H9 (cell line): Measurements from ENCODE around the gene MRPL46. TPM values are rescaled to one million over a fixed set of nuclear protein-coding genes. Genes with fewer than 3 reads are reported as not detected.

Source experiments
- DNase-seq: peaks from one replicate; pipeline ENCODE4 v3.0.0-alpha.2; 2017
- H2AFZ ChIP-seq: one replicate; pipeline ENCODE4 v1.6.1; 2013; ENCODE audit warnings: mild to moderate bottlenecking, low read length, control low read depth, moderate library complexity
- H2AK5ac ChIP-seq: 2 replicates; pipeline ENCODE4 v1.6.1; 2013; ENCODE audit warnings: low read length, control low read depth, mixed read lengths; ENCODE audit not compliant: insufficient read length
- H2BK120ac ChIP-seq: one replicate; pipeline ENCODE4 v1.6.1; 2013; ENCODE audit warnings: low read depth, mild to moderate bottlenecking, low read length, control low read depth, inconsistent platforms; ENCODE audit not compliant: poor library complexity, severe bottlenecking
- H2BK12ac ChIP-seq: 2 replicates; pipeline ENCODE4 v1.6.1; 2013; ENCODE audit warnings: low read length, control low read depth, mixed read lengths, low read depth; ENCODE audit not compliant: insufficient read length
- H2BK15ac ChIP-seq: 2 replicates; pipeline ENCODE4 v1.6.1; 2013; ENCODE audit warnings: low read depth, low read length, control low read depth
- H2BK20ac ChIP-seq: one replicate; pipeline ENCODE4 v1.6.1; 2013; ENCODE audit warnings: low read depth, mild to moderate bottlenecking, low read length, control low read depth, inconsistent platforms; ENCODE audit not compliant: poor library complexity, severe bottlenecking
- H2BK5ac ChIP-seq: 2 replicates; pipeline ENCODE4 v1.6.1; 2013; ENCODE audit warnings: low read length, control low read depth, mixed read lengths; ENCODE audit not compliant: insufficient read length
- H3K14ac ChIP-seq: 2 replicates; pipeline ENCODE4 v1.6.1; 2013; ENCODE audit warnings: low read length, control low read depth; ENCODE audit not compliant: insufficient read depth
- H3K18ac ChIP-seq: 2 replicates; pipeline ENCODE4 v1.6.1; 2013; ENCODE audit warnings: low read depth, mild to moderate bottlenecking, mixed read lengths, low read length, control low read depth; ENCODE audit not compliant: insufficient read length
- H3K23ac ChIP-seq: 2 replicates; pipeline ENCODE4 v1.6.1; 2013; ENCODE audit warnings: low read length, control low read depth, mixed read lengths, low read depth; ENCODE audit not compliant: insufficient read length
- H3K23me2 ChIP-seq: 2 replicates; pipeline ENCODE4 v1.6.1; 2013; ENCODE audit warnings: low read depth, mild to moderate bottlenecking, mixed read lengths, low read length, control low read depth; ENCODE audit not compliant: insufficient read length, poor library complexity, severe bottlenecking
- H3K27ac ChIP-seq: 2 replicates; pipeline ENCODE4 v1.5.1; 2013; ENCODE audit warnings: low read length, control low read depth, mixed read lengths, low read depth; ENCODE audit not compliant: insufficient read length
- H3K27me3 ChIP-seq: 2 replicates; pipeline ENCODE4 v1.6.1; 2013; ENCODE audit warnings: low read length, control low read depth, inconsistent platforms; ENCODE audit not compliant: insufficient read depth
- H3K4ac ChIP-seq: 2 replicates; pipeline ENCODE4 v1.6.1; 2013; ENCODE audit warnings: low read depth, mild to moderate bottlenecking, control low read depth, inconsistent platforms, low read length, moderate library complexity
- H3K4me1 ChIP-seq: 2 replicates; pipeline ENCODE4 v1.6.1; 2013; ENCODE audit warnings: low read length, control low read depth, inconsistent platforms; ENCODE audit not compliant: insufficient read depth
- H3K4me2 ChIP-seq: 2 replicates; pipeline ENCODE4 v1.6.1; 2013; ENCODE audit warnings: low read length, control low read depth, mixed read lengths; ENCODE audit not compliant: insufficient read length, insufficient read depth
- H3K56ac ChIP-seq: 2 replicates; pipeline ENCODE4 v1.6.1; 2013; ENCODE audit warnings: low read depth, mild to moderate bottlenecking, mixed read lengths, low read length, control low read depth; ENCODE audit not compliant: insufficient read length
- H3K79me1 ChIP-seq: 2 replicates; pipeline ENCODE4 v1.6.1; 2013; ENCODE audit warnings: low read depth, mild to moderate bottlenecking, moderate library complexity, low read length, control low read depth, inconsistent platforms; ENCODE audit not compliant: insufficient read depth, poor library complexity, severe bottlenecking
- H3K79me2 ChIP-seq: 2 replicates; pipeline ENCODE4 v1.6.1; 2013; ENCODE audit warnings: low read length, control low read depth, inconsistent platforms; ENCODE audit not compliant: insufficient read depth
- H3K9ac ChIP-seq: 2 replicates; pipeline ENCODE4 v1.6.1; 2013; ENCODE audit warnings: low read length, control low read depth, mixed read lengths; ENCODE audit not compliant: insufficient read length; ENCODE audit errors: extremely low read depth
- H3K9me3 ChIP-seq: one replicate; pipeline ENCODE4 v1.6.1; 2013; ENCODE audit warnings: low read depth, low read length, inconsistent platforms; ENCODE audit not compliant: control insufficient read depth
- H3T11ph ChIP-seq: one replicate; pipeline ENCODE4 v1.6.1; 2013; ENCODE audit warnings: mild to moderate bottlenecking, low read length, control low read depth, inconsistent platforms
- H4K20me1 ChIP-seq: one replicate; pipeline ENCODE4 v1.6.1; 2013; ENCODE audit not compliant: control insufficient read depth, insufficient read length, insufficient read depth
- H4K5ac ChIP-seq: 2 replicates; pipeline ENCODE4 v1.6.1; 2013; ENCODE audit warnings: low read depth, mild to moderate bottlenecking, mixed read lengths, low read length, control low read depth; ENCODE audit not compliant: insufficient read length
- H4K8ac ChIP-seq: replicated peaks from 2 replicates; pipeline ENCODE4 v1.6.1; 2013; ENCODE audit warnings: low read length, control low read depth, mixed read lengths, low read depth; ENCODE audit not compliant: insufficient read length
- H4K91ac ChIP-seq: 2 replicates; pipeline ENCODE4 v1.6.1; 2013; ENCODE audit warnings: low read depth, mild to moderate bottlenecking, moderate library complexity, mixed read lengths, low read length, control low read depth; ENCODE audit not compliant: insufficient read length
- H3K27ac Mint-ChIP-seq, 3 experiments: 2 replicates in 2 of 3; 3 replicates in 1 of 3; pipeline ENCODE4 v1.8.0; 2020 to 2021; ENCODE audit warnings: mixed read lengths in 3 of 3, mild to moderate bottlenecking in 1 of 3, moderate library complexity in 1 of 3
- H3K27me3 Mint-ChIP-seq: 2 replicates; pipeline ENCODE4 v1.8.0; 2021; ENCODE audit warnings: low read depth, mild to moderate bottlenecking, moderate library complexity, mixed read lengths
- H3K36me3 Mint-ChIP-seq, 3 experiments: 2 replicates in 2 of 3; 3 replicates in 1 of 3; pipeline ENCODE4 v1.8.0; 2020 to 2021; ENCODE audit warnings: low read depth in 3 of 3, mixed read lengths in 3 of 3; ENCODE audit not compliant: insufficient read depth in 1 of 3
- H3K4me1 Mint-ChIP-seq, 2 experiments: 2 replicates each; pipeline ENCODE4 v1.8.0; 2020; ENCODE audit warnings: mixed read lengths in 2 of 2
- H3K4me3 Mint-ChIP-seq, 2 experiments: 2 replicates in 1 of 2; 3 replicates in 1 of 2; pipeline ENCODE4 v1.8.0; 2020 to 2021; ENCODE audit warnings: mild to moderate bottlenecking in 2 of 2, mixed read lengths in 2 of 2, moderate library complexity in 1 of 2
- H3K9me3 Mint-ChIP-seq, 2 experiments: 2 replicates in 1 of 2; 3 replicates in 1 of 2; pipeline ENCODE4 v1.8.0; 2020; ENCODE audit warnings: mild to moderate bottlenecking in 2 of 2, mixed read lengths in 2 of 2, moderate library complexity in 1 of 2
- CTCF ChIP-seq: fragments of 200-600 bp; sonication (generic); conservative IDR thresholded peaks from 3 replicates; pipeline ENCODE4 v1.8.0; 2021; ENCODE audit warnings: antibody characterized with exemption, mild to moderate bottlenecking
- WGBS: extraction: QIAGEN DNeasy Blood & Tissue Kit; methylation state at CpG from one replicate; pipeline ENCODE4 v1.1.7; 2013; ENCODE audit warnings: missing lambda C conversion rate, low lambda C conversion rate, mixed read lengths; ENCODE audit not compliant: insufficient read length; ENCODE audit errors: extremely low coverage; 5-methylcytosine and 5-hydroxymethylcytosine counted together
- total RNA-seq: library from RNA; stranded (reverse); gene quantifications from 2 replicates; pipeline ENCODE4 v1.2.1, GENCODE V29; 2021

The MRPL46 gene
- total RNA-seq, 1 experiment from 2014 or later = 29.3 TPM

GRCh38 chr15:88454236-88454635 lies 13.0 kb downstream of the MRPL46 start:
- Histone ChIP-seq H3K56ac (no peak overlapping the region), H3T11ph (no peak overlapping the region), H3K4ac (no peak overlapping the region), H2BK120ac (no peak overlapping the region), H2BK12ac (no peak overlapping the region), H3K23ac (no peak overlapping the region), H3K4me1 (no peaks in the 10 kb centered on the region), H2BK15ac (no peak overlapping the region), H3K79me2 (no peaks in the 10 kb centered on the region), H3K79me1 (no peaks in the 10 kb centered on the region), H2AFZ (no peak overlapping the region), H3K9ac (no peak overlapping the region), H4K5ac (no peak overlapping the region), H3K14ac (no peak overlapping the region), H2AK5ac (no peak overlapping the region), H4K91ac (no peak overlapping the region), H2BK5ac (no peak overlapping the region), H3K27me3 (no peaks in the 10 kb centered on the region; the same call in 1 of the 2 replicates), H4K8ac (no peak overlapping the region), H3K27ac (no peak overlapping the region), H2BK20ac (no peak overlapping the region), H3K4me2 (no peak overlapping the region), H3K18ac (no peak overlapping the region), H4K20me1 (no peaks in the 10 kb centered on the region), H3K9me3 (no peaks in the 10 kb centered on the region), H3K23me2 (no peaks in the 10 kb centered on the region)
- Mint-ChIP-seq H3K4me3 (no peak overlapping the region), H3K4me1 (peaks cover 6 to 12% of the 10 kb centered on the region in 2 experiments; a peak in 3 of 4 replicates), H3K36me3 (peaks cover 0 to 1% (median 0%) of the 10 kb centered on the region in 3 experiments; a peak in 3 of 7 replicates), H3K27me3 (peaks cover 20% of the 10 kb centered on the region), H3K9me3 (no peaks in the 10 kb centered on the region; a peak in 1 of 5 replicates), H3K27ac (no peak overlapping the region)
- no peak for TF ChIP-seq CTCF
- no CpG with 5 or more reads among the region's 1 CpG for WGBS
- no peak for DNase-seq
